ENCODE measurements around the gene TMEM30A.

DNA sequence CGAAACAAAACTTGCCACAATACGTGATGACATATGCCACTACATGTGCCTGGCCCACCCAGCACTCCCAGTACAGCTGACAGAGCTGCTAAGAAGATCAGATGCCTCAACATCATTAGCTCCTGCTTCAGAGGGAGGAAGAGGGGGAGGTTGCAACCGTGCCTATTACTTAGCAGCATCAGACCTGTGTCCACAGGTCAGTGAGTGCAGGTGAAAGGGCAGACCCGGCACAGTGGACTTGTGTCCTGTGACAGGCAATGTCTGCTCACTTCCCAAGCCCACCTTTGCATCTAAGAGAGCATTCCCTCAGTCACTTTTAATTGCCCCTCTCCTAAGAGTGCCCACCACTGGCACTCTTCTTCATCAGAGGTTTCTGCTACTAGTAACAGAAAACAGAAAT is 69.3 kb downstream of the TMEM30A start:
- TF ChIP-seq, protein P1, sequence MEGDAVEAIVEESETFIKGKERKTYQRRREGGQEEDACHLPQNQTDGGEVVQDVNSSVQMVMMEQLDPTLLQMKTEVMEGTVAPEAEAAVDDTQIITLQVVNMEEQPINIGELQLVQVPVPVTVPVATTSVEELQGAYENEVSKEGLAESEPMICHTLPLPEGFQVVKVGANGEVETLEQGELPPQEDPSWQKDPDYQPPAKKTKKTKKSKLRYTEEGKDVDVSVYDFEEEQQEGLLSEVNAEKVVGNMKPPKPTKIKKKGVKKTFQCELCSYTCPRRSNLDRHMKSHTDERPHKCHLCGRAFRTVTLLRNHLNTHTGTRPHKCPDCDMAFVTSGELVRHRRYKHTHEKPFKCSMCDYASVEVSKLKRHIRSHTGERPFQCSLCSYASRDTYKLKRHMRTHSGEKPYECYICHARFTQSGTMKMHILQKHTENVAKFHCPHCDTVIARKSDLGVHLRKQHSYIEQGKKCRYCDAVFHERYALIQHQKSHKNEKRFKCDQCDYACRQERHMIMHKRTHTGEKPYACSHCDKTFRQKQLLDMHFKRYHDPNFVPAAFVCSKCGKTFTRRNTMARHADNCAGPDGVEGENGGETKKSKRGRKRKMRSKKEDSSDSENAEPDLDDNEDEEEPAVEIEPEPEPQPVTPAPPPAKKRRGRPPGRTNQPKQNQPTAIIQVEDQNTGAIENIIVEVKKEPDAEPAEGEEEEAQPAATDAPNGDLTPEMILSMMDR (conservative IDR thresholded peaks at IDR 0.05; ENCODE audit: low read depth, low read length) = no peak
- no peak for TF ChIP-seq EZH2 (IDR thresholded peaks at IDR 0.05; ENCODE audit: low read length, unreplicated experiment)

All from PC-3 (cell line).